Neuron (in vitro differentiated cells): ENCODE results near the gene NKPD1.
A peak's percentile ranks its signal among the peaks of the same experiment; 100 is the strongest.

Experiments used
- H2AFZ ChIP-seq: one replicate; pipeline ENCODE4 v1.6.1; 2013; ENCODE audit warnings: low read depth, mild to moderate bottlenecking, inconsistent platforms, low read length, moderate library complexity
- H3K27me3 ChIP-seq: one replicate; pipeline ENCODE4 v1.6.1; 2013; ENCODE audit warnings: low read length; ENCODE audit not compliant: insufficient read depth
- H3K36me3 ChIP-seq: one replicate; pipeline ENCODE4 v1.6.1; 2013; ENCODE audit warnings: low read length; ENCODE audit not compliant: insufficient read depth
- H3K4me1 ChIP-seq: one replicate; pipeline ENCODE4 v1.6.1; 2013; ENCODE audit warnings: low read length; ENCODE audit not compliant: insufficient read depth
- H3K4me3 ChIP-seq: 2 replicates; pipeline ENCODE4 v1.5.1; 2013; ENCODE audit warnings: mild to moderate bottlenecking, low read length, moderate library complexity
- H3K9me3 ChIP-seq: one replicate; pipeline ENCODE4 v1.6.1; 2013; ENCODE audit warnings: low read length

Gene NKPD1

DNA sequence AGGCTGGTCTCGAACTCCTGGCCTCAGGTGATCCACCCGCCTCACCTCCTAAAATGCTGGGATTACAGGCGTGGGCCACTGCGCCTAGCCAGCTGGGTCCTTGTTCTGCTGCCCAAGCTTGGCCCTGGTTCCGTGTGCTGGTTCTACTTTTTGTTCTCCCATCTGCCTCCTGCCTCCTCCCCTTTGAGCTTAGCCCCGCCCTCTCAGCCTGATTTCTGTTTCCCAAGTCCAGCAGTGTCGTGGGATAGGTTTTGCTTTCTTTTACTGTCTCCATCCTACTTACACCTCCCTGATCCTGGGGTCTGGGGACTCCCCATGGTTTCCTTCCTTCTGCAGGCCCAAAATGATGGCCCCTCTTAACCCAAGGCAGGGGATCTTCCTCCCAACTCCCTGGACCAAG is 20.2 kb upstream of the NKPD1 start:
- Histone ChIP-seq H2AFZ (no peak overlapping the region), H3K4me1 (peaks cover 12% of the 10 kb centered on the region), H3K4me3 (no peak overlapping the region), H3K9me3 (no peaks in the 10 kb centered on the region), H3K27me3 (no peaks in the 10 kb centered on the region), H3K36me3 (no peaks in the 10 kb centered on the region)

DNA sequence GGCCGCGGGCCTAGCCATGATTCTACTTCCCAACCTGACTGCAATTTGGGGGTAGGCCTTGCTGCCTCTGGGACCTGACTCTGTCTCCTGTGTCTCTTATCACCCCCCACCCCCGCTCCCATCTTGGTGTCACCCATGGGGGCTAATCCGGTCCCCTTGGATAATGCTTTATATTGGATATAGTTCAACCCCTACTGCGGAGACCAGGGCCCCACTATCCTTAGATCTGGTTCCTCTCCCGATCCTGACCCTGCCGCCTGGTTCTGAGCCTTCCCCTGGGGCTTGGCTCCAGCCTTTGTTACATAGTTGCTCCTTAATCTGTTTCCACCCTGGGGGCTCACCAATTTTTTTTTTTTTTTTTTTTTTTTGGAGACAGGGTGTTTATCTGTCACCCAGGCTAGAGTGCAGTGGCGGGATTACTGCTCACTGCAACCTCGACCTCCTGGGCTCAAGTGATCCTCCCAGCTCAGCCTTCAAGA is 19.1 kb upstream of the NKPD1 start:
- Histone ChIP-seq H3K4me3 (peak overlapping the region; percentile 80), H3K4me1 (peaks cover 12% of the 10 kb centered on the region)

DNA sequence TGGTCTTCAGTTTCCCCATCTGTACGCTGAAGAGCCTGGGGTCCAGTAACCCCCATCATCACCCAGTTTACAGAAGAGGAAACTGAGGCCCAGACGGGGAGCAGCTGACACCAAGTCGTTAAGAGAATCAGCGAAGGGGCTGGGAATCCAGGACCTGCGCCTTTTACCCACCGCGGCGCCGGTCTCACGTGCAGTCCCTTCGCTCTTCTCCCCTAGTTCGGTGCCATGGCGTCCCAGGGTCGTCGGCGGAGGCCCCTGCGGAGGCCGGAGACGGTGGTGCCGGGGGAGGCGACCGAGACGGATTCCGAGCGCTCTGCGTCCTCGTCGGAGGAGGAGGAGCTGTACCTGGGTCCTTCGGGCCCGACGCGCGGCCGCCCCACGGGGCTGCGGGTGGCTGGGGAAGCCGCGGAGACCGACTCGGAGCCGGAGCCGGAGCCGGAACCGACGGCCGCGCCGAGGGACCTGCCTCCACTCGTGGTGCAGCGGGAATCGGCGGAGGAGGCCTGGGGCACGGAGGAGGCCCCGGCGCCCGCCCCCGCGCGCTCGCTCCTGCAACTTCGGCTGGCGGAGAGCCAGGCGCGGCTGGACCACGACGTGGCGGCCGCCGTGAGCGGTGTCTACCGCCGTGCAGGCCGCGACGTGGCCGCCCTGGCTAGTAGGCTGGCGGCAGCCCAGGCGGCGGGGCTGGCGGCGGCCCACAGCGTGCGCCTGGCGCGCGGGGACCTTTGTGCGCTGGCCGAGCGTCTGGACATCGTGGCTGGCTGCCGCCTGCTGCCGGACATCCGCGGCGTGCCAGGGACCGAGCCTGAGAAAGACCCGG is 18.5 kb upstream of the NKPD1 start:
- Histone ChIP-seq H2AFZ (peak overlapping the region; percentile 63), H3K4me3 (peak overlapping the region; percentile 80), H3K4me1 (peaks cover 12% of the 10 kb centered on the region), H3K27me3 (no peaks in the 10 kb centered on the region), H3K9me3 (no peaks in the 10 kb centered on the region), H3K36me3 (no peaks in the 10 kb centered on the region)

More for the DNA sequence above, 19.1 kb upstream of the NKPD1 start:
- Histone ChIP-seq H2AFZ (no peak overlapping the region), H3K36me3 (no peaks in the 10 kb centered on the region), H3K27me3 (no peaks in the 10 kb centered on the region), H3K9me3 (no peaks in the 10 kb centered on the region)

DNA sequence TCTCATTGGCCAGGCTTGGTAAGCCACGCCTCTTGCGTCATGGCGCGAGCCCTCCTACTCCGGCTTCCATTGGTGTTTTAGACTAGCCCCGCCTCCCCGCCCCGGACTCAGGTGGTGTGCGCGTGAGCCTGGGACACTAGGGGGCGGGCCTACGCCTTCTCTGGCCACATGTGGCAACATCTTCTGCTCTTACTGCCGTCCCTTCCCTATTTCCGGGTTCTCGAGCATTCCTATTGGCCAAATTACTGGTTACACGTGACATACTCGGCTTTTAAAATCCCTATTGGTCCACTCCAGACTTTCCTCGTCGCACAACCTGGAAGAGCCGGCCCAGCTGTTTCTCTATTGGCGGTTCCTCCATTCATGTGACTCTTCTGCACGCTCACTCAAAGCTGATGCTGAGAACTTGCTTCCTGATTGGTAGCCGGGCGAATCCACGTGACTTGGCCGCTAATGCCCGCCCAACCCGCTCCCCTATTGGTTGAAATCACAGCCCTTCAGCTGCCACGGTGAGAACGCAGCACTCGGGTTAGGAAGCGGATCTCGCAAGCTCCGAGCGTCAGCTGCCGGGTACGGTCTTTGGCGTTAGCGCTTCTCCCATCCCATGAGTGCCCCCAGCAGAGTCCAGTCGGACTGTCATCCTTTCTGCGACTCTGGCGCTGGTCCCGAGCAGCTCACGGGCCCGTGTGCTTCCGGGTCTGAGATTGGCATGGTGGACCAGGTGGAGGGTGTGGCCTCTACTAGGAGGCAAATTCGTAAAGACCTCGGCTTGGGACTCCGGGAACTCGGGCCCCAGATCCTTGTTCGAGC is 17.7 kb upstream of the NKPD1 start, which contains the start of gene BLOC1S3:
BLOC1S3 (plus strand) TSS at position 523 of the 810 bp plus-strand sequence. CDS start 513 bp downstream, outside the sequence.
- H3K27me3 ChIP-seq = no peaks in the 10 kb centered on the region
- H2AFZ ChIP-seq = peak within 1 kb of the TSS; percentile 63
- no peaks in the 10 kb centered on the region for H3K9me3 ChIP-seq
- peak within 1 kb of the TSS; percentile 80 for H3K4me3 ChIP-seq
- H3K4me1 ChIP-seq = peaks cover 12% of the 10 kb centered on the region
- H3K36me3 ChIP-seq = no peaks in the 10 kb centered on the region

DNA sequence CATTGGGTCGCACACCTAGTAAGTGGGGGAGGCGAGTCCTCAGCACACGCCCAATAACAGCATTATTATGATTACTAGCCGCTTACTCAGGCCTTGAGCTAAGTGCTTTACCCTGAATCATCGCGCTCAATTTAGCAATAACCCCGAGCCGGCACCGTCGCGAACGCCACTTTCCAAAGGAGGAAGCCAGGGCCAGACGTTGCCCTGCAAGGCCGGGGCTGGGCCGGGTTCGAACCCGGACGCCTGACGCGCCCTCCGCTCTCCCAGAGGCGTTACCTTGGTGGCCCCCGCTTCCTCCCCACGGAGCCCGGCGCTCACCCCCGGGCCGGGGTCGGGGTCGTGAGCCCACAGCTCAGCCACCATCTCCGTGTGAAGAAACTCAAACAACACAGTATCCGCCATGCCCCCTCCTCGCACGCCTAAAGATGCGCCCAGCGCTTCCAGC is 17.1 kb upstream of the NKPD1 start, which contains the start of gene TRAPPC6A:
TRAPPC6A (minus strand) TSS at position 421 of the 445 bp plus-strand sequence; CDS start at position 402, 19 bp downstream.
- Histone ChIP-seq H3K4me1 (peaks cover 12% of the 10 kb centered on the region), H3K27me3 (no peaks in the 10 kb centered on the region), H3K9me3 (no peaks in the 10 kb centered on the region), H2AFZ (peak within 1 kb of the TSS; percentile 63), H3K4me3 (peak within 1 kb of the TSS; percentile 80), H3K36me3 (no peaks in the 10 kb centered on the region)

DNA sequence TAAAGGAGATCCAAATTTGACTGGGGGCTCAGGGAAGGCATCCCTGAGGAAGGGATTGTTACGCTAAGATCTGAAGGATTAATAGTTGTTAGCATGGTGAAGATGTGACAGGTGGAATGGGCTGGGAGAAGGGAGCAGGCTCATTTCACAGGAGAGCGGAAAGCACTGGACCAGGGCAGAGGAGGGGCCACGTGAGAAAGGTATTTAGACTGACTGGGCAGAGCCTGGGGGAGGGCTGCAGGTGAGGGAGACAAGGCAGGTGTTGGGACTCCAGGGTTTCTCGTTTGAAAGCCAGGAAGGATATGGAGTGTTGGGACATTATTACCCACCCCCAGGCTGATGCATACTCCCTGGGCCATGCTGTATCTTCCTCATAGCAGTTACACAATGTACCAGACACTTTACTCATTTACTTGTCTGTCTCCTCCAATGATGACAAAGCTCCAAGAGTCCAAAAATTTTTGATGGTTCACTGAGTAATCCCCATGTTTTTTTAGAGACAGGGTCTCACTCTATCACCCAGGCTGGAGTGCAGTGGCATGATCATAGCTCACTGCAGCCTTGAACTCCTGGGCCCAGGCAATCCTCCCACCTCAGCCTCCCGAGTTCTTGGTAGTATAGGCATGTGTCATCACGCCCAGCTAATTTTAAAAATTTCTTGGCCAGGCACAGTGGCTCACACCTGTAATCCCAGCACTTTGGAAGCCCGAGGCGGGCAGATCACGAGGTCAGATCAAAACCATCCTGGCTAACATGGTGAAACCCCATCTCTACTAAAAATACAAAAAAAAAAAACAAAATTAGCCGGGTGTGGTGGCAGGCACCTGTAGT is 14.9 kb upstream of the NKPD1 start:
- no peaks in the 10 kb centered on the region for H3K36me3 ChIP-seq
- peaks cover 15% of the 10 kb centered on the region for H3K4me1 ChIP-seq
- H3K4me3 ChIP-seq = no peak overlapping the region
- H3K9me3 ChIP-seq = no peaks in the 10 kb centered on the region
- no peak overlapping the region for H2AFZ ChIP-seq
- H3K27me3 ChIP-seq = no peaks in the 10 kb centered on the region

DNA sequence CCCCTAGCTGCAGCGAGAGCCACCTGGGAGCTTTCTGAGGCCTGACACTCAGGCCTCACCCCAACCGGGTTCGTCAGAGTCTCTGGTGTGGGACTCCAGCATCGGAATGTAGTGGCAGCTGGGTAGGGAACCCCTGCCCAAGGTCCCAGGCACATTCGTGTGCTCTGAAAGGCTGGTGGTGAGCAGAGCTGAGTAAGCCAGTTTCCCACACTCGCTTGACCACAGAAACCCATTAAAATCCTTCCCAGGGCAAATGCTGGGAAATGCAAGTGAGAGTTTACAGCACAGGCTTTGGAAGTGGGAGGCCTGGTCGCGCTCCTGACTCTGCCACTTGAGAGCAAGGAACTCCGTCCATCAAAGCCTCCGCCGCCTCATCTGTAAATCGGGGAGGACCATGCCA is 13.0 kb upstream of the NKPD1 start:
- Histone ChIP-seq H3K4me3 (no peak overlapping the region), H3K36me3 (no peaks in the 10 kb centered on the region), H2AFZ (no peak overlapping the region), H3K4me1 (peaks cover 9% of the 10 kb centered on the region), H3K27me3 (no peaks in the 10 kb centered on the region), H3K9me3 (no peaks in the 10 kb centered on the region)

DNA sequence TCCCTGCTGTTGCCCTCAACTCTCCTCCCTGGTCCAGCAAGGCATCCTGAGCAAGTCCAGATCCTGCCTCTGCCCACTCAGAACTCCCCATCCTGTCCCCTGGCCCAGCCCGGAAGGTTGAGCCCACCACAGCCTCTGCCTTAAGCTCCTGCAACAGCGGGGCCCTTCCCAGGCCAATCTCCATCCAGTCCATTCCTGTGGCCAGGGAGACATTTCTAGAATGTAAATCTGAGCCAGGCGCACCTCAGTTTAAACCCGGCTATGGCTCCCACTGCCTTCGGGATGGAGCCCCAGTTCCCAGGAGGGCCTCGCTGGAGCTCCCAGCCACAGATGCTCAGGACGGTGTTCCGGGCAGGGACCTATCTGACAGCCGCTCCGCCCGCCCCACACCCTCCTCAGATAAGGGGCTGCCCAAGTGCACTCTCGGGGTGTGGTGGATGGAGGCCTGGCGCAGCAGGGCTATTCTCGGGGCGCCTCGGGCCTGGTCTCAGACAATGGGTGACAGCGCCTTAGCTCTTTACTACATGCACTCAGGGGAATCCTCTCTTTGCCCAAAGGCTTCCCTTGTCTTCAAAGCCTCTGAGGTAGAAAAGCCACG is 11.9 kb upstream of the NKPD1 start:
- H3K4me1 ChIP-seq = peaks cover 9% of the 10 kb centered on the region
- no peaks in the 10 kb centered on the region for H3K9me3 ChIP-seq
- H2AFZ ChIP-seq = no peak overlapping the region
- H3K27me3 ChIP-seq = no peaks in the 10 kb centered on the region
- no peak overlapping the region for H3K4me3 ChIP-seq
- no peaks in the 10 kb centered on the region for H3K36me3 ChIP-seq

DNA sequence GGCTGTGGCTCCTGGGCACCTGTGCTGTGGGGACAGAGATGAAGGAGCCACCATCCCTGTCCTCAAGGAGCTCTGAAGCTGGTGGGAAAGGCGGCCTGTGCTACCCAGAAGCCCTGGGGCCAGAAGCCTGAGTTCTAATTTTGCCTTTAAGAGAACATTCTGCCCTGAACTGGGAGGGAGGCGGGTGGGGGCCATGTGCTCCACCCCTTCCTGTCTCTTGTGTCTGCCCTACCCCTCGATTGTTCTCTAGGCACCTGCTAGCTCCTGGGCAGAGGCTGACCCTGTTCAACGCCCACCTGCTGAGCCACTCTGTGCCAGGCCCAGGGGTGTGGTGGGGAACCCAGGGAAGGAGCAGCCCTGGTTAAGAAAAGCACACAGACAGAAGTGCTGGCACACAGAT is 11.4 kb upstream of the NKPD1 start:
- no peak overlapping the region for H3K4me3 ChIP-seq
- no peaks in the 10 kb centered on the region for H3K36me3 ChIP-seq
- H3K9me3 ChIP-seq = no peaks in the 10 kb centered on the region
- H2AFZ ChIP-seq = no peak overlapping the region
- H3K27me3 ChIP-seq = no peaks in the 10 kb centered on the region
- H3K4me1 ChIP-seq = peaks cover 4% of the 10 kb centered on the region

DNA sequence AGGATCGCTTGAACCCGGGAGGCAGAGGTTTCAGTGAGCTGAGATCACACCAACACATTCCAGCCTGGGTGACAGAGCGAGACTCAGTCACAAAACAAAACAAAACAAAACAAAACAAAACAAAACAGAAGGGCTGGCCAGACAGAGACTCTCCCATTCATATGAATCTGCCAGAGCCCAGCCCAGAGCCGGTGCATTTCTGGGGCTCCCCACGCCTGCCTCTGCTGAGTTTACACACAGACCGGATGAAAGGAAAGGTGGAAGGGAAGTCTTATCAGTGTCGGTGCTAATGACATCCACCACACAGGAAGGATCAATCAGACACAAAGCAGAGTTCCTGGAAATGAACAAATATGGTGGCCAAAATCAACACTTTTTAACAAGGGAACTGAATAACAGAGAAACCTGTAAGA is 10.4 kb upstream of the NKPD1 start:
- H3K9me3 ChIP-seq = no peaks in the 10 kb centered on the region
- H3K4me3 ChIP-seq = no peak overlapping the region
- peaks cover 10% of the 10 kb centered on the region for H3K4me1 ChIP-seq
- H3K27me3 ChIP-seq = no peaks in the 10 kb centered on the region
- H2AFZ ChIP-seq = no peak overlapping the region
- no peaks in the 10 kb centered on the region for H3K36me3 ChIP-seq

DNA sequence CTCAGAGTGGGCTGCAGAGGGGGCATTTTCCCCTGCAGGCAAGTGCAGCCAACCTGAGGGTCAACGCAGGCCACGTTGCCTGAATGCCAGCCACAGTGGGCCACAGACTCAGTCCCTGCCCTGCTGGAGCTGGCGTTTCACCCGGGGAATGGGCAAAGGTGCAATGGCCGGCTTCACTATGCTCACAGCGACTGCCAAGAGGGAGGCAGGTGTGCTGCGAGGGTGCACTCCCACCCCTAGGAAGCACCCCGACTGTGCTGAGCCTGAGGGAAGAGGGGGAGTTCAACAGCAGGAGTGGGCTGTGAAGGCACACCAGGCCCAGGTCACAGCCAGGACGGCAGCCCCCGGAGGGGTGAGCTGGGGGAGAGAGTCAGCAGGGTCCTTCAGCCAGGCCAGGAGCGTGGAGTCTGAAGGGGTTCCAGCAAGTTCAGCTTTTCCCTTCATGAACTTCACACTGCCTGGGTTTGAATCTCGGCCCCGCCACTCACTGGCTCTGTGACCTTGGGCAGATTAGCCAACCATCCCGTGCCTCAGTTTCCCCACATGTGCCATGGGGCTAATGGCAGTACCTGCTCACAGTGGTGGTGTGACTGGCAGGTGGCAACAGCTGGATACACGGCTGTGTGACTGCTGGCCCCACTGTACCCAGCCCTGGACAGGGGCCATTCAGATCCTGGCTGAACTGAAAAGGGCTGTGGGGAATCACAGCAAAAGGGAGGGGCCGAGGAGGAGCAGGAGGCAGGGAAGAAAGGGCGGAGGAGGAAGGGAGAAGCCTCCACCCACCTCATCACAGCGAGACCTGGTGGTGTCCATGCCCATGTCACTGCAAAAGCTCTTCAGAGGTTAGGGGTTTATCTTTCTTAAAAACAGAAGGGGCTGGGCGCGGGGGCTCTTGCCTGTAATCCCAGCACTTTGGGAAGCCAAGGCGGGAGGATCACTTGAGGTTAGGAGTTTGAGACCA is 9.6 kb upstream of the NKPD1 start:
- H3K36me3 ChIP-seq = no peaks in the 10 kb centered on the region
- no peak overlapping the region for H2AFZ ChIP-seq
- H3K4me1 ChIP-seq = peaks cover 10% of the 10 kb centered on the region
- no peaks in the 10 kb centered on the region for H3K27me3 ChIP-seq
- H3K9me3 ChIP-seq = no peaks in the 10 kb centered on the region
- no peak overlapping the region for H3K4me3 ChIP-seq
